HG02610 (cell line): ENCODE measurements around the gene DPYSL3.

Experiments used
- ATAC-seq: cut with Tn5 transposase; IDR thresholded peaks from one replicate; pipeline ENCODE4 v1.9.1; 2021; ENCODE audit warnings: mild to moderate bottlenecking, moderate library complexity; ENCODE audit not compliant: unreplicated experiment

DPYSL3 gene

GRCh38 chr5:147406636-147407035 is 103.2 kb downstream of the DPYSL3 start:
- ATAC-seq: no peak

DNA sequence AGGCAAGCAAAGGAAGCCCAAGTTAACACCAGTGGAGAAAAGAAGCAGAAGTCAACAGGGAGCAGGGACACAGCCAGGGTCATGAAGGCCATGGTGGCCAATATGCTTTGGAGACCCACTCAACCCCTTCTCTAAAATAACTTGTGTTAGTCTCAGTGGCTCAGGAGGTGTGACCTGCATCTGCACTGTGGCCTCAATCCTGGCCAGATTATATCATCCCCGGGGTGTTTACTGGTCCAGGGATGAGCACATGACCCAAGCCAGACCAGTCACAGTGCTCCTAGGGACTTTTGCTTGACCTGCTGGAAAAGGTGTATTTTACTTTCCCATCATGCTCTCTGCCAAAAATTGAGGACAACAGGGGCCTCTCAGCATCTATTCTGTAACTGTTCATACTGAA is 105.2 kb downstream of the DPYSL3 start:
- ATAC-seq: peak; percentile 22

DNA sequence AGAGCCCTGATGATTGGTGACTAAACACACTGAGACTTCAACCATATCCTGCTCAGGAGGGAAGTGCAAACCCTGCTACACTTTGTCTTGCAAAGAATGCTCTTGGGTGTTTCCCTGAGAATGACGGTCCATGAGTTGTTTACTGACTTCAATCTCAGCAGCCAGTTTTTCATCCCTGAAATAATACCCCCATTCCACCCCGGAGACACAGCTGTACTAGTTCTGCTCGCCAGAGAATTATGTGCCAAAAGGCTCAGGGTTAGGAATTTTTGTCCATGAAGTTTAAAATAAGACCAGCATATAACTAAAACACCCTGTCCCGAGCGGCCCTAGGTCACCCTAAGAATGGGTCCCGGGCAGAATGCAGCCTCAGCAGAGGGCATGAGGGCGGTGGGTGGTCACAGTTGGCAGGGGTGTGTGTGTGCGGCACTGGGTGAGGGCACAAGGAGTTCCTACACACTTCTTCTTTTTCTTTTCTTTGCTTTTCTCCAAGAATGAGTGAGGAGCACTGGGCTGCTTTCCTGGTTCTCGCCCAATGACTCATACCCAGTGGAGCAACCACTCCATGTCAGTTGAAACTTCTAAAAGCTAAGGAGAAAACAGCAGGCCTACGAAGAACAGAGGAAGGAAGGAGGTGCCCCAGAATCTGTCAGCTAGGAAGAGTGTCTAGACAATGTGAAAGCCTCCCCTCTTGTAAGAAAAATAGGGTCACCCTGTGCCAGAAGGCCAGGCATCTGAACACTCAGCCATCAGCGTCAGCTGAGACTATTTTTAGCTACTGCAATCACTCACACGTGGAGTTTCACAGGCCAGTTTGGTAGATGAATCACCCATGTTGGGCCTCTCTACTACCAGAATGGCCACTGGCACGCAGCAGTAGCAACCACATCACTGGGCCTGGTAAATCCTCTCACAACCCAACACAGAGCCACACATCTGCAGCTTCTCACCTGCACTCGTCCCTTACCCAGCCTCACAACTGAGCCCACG is 105.9 kb downstream of the DPYSL3 start:
- ATAC-seq: peak; percentile 93

GRCh38 chr5:147400881-147401280 is 109.0 kb downstream of the DPYSL3 start:
- no peak for ATAC-seq

DNA sequence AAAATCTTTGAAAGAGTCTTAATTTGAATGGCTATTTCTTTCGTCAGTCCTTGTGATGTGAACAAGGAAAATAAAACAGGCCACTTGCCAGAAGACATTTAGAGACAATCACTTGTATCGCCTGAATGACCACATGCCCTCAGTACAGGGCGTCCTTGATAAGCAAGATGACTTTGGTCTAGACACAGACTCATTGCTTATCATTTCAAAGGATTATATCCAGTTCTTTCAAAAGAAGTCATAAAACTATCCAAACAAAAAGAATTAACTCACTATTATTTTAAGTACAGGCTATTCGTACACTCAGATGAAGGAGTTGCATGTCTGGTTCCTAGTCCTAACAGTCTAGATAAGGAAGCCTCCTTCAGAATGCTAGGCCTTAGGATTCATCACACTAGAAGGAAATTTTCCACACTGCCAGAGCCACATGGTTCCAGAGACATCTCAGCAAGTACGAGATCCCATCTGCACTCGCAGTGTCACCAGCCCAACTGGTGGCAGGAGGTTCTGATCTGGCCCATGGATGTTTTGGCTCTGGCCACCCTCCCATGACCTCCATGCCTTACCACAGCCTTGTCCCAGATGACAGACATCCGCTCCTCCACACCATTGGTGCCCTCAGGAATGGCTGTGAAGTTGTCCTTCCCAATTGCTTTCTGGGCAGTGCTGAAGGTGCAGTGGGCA is 109.6 kb downstream of the DPYSL3 start:
- no peak for ATAC-seq

GRCh38 chr5:147398860-147399259 is 111.0 kb downstream of the DPYSL3 start:
- no peak for ATAC-seq

DNA sequence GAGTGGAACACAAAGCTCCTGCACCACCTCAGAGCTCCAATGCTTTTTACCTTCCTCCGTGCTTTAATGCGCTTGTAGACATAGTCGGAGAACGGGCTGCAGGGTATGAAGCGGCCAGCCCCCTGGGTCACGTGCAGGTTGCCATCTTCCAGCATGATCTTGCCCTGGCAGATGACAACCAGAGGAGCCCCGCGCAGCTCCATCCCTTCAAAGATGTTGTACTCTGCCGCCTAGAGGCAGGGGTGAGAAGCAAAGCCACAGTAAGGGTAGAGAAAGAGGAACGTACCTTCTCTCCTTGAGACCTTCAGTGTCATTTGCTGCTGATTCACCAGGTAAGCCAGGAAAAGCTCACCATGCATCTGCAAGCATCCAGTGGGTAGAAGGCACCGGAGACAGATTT is 112.3 kb downstream of the DPYSL3 start:
- no peak for ATAC-seq

DNA sequence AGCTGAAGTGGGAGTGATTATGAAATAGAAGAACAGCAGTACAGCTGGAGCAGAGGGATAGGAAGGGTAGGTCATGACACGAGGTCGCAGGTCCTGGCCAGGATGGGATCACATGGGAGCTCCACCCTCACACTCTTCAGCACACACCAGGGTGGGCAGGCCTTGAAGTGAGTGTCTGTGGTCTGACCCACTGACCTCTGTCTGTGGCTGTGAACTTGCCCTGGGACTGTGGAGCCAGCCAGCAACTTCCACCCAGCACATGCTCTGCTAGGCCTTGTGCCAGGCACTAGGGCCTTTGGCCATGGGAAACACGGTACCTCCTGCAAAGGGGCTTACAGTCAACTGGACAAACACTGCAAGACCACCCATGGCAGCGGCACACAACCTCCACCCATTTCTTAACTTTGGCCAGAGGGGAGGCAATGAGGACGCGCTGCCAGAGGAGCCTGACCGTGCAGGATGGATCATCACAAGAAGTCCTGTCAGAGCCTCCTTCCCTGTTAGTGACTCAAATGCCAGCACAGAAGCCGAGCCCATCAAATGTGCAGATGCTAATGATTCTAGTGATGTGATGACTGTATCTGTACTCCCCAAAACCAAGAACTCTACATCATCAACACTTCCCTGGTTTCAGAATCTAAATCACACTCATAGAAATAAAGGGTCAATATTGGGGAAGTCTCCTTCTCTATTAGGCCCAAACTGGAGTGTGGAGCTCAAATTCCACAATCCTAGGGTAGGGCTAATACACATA is 113.6 kb downstream of the DPYSL3 start:
- no peak for ATAC-seq

- ATAC-seq: no peak
These were observed 115.8 kb downstream of the DPYSL3 start for GRCh38 chr5:147393874-147394672.

DNA sequence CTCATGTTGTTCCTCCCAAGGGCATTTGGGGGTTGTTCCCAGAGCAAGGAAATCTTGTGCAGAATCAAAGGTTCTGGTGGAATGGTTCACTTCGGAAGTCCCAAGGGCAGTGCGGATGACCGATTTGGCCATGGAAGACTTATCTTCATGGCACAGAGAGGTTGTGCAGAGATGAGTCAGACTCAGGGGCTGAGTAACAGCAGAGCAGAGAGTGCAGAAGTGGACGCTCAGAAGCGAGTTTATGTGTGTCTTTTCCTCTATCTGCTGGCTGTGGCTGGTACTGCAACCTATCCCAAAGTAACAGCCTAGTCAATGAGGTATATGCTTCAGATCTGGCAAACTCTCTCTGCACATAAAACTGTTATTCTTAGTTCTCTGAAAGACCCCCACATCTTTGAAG is 118.1 kb downstream of the DPYSL3 start:
- ATAC-seq: peak; percentile 94

DNA sequence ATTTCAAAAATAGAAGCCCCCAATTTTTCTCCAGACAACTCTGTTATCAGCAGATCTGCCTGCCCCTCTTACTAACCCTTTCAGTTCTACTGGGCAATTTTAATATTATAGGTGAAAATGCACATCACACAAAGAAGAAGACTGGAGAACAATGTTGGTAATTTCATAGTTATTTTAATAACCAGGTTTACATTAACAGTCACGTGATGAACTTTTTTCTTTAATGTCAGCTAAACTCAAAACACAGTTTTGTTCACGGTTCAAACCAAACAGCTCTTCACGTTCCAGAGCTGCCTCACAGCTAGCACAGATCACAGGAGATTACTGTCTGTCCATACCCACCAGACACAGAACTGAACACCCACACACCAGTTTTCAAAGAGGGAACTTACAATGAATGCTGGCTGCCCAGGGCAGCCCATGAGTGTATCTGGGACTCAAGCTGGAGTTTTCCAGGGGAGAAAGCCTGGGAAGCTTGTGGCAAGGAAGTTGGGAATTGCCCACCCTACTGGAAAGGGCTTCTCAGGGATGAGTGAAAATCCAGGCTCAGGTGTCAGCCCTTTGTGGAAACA is 119.1 kb downstream of the DPYSL3 start:
- ATAC-seq: no peak

GRCh38 chr5:147388184-147389108 is 121.4 kb downstream of the DPYSL3 start:
- ATAC-seq: no peak

DNA sequence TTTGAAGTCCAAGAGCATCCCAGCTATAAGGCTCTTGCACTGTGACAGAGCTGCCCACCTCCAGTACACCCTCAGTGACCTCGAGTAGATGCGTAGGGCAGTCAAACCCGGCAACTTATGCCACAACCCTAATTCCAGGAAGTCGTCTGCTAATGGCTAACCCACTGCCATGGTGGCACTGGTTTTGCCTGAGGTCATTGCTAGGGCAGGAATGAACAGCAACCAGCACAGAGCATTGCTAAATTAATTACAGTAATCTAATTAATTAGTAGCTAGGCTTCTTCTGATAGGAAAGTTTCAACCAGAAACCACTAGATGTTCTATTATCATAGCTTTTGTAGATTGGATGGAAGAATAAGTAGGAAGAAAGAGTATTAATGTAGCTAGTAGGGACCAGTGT is 122.8 kb downstream of the DPYSL3 start:
- ATAC-seq: no peak

GRCh38 chr5:147384346-147385193 is 125.3 kb downstream of the DPYSL3 start:
- no peak for ATAC-seq

GRCh38 chr5:147382776-147383175 is 127.1 kb downstream of the DPYSL3 start:
- no peak for ATAC-seq

DNA sequence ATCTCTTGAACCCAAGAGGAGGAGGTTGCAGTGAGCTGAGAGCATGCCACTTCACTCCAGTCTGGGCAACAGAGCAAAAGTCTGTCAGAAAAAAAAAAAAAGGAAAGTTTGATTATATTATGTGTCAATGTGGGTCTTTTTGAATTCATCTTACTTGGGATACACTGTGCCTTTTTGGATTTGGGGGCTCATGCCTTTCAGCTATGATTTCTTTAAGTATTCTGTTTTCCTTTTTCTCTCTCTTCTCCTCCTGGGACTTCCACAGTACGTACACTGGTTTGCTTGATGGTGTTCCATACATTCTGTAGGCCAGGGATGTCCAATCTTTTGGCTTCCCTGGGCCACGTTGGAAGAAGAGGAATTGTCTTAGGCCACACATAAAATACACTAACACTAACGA is 128.3 kb downstream of the DPYSL3 start:
- ATAC-seq: no peak

- no peak for ATAC-seq
These were observed 132.2 kb downstream of the DPYSL3 start for GRCh38 chr5:147377682-147378081.

GRCh38 chr5:147375151-147375550 is 134.7 kb downstream of the DPYSL3 start:
- ATAC-seq: no peak
